ENCODE measurements around the gene CHI3L2.
"Not testable (repeated sequence)": the region's sequence is repeated elsewhere in the genome, so short reads cannot be mapped to it uniquely, and the experiment has no call there.

CHI3L2 gene

DNA sequence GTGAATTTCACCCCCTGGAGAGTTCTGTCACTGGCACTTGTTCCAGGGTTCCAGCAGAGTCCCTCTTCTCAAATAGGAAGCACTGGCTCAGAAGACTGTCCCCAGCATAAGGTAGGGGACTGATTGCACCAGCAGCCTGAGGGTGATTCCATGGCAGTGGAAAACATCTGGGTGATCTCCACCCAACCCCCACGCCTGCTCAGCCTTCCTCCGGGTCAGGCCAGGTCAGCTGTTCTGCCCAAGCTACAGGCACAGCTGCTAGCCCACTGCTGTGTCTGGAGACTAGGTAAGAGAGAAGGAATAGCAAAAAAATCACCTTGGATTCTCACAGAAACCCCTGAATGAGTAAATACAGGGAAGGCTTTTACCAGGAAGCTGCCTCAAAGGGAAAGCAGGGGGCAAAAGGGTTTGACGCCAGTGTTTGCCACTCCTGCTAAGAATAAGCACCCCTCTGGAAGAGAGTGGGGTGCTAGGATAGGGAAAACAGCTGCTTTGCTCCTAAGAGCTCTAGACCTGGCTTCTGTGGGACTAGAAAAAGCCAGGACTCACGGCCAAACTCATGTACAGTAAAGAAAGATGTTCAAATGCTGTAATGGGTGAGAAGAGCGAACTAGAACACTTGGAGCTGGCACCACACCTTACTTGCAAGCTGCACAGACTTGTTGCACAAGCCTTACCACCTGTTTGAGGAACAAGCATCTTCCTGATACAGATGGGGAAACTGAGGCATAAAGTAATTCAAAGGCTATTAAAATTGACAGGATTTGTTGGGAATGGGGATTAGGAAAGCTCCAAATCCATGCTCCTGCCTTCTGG, 26.0 kb upstream of the CHI3L2 start:
- DNase-seq (ENCODE audit: low read depth in 1 of 2, low spot score in 1 of 2): no peak

DNA sequence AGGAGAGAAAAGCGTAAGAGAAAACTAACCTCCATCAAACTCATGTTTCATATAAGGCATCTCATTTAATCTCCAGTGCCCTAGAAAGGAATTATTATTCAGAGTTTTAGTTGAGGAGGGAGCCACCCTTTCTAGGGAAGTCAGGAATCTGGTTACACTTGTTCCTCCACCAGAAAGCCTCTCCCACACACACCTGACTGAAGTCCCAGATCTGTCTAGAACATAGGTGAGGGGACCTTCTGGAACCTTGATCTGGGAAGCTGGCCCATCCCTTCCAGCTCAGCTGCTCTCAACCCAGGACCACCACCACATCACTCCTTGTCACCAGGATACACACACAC, 25.2 kb upstream of the CHI3L2 start:
- no peak for DNase-seq (ENCODE audit: low read depth in 1 of 2, low spot score in 1 of 2)

DNA sequence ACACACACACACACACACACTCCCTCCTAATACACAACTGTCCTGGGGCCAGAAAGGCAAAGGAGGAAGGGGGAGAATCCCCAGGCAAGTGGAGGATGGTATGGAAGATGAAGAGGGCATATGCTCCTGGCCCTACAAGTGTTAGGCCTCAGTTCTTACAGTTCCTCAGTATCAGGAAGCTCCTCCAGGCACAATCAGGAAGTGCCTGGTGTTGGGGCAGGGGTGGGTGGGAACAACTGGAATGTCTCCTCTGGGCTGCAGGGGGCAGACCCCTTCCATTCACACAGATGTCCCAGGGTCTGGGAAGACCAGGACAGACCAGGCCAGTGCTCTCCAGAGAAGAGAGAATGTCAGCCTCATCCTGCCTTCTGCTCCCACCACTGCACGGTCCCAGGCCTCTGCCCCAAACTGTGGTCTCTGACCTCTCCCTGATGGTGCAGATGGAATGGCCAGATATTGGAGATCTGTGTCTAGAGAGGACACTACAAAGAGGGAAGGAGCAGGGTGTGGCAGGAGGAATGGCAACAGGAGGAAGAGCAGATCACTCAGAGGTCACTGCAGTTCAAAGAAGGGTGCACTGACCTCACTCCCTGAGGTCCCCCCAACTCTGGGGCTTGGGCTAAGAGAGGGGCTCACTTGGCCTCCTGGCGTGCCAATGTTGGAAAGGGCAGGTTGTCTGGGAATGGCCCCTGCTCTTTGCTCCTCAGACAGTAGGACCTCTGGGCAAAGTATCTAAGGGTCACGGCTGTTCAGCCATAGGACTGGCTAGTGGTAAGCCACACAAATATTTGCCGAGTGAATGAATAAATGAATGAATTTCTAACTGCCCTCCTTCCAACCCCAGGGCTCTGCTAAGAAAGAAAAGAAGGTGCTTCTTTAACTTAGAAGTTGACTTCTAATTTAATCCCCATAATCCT, 24.5 kb upstream of the CHI3L2 start:
- DNase-seq (ENCODE audit: low read depth in 1 of 2, low spot score in 1 of 2): no peak

DNA sequence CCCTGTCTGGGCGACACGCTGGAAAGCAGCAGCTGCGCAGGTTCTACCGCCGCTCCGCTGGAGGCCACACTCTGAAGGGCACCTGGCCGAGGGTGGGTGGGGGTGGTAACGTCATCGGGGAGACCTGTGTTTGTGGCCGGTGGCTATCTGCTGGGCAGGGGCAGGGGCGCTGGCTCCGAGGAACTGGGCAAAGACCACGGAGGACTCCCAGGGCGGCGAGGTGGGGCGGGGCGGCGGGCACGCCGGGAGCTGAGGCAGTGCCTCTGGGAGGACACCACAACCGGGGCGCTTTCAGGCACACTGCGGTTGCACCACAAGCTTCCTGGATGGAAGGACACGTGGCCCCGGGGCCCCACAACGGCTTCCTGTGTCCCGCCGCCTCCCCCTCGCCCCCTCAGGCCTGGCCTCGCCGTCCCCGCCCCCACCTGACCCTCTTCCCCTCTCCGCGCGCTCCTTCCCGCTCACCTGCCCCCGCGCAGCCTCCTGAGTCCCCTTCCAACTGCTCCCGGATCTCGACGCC, 23.8 kb upstream of the CHI3L2 start:
- peak; percentile 76 to 77 for DNase-seq (ENCODE audit: low read depth in 1 of 2, low spot score in 1 of 2)

DNA sequence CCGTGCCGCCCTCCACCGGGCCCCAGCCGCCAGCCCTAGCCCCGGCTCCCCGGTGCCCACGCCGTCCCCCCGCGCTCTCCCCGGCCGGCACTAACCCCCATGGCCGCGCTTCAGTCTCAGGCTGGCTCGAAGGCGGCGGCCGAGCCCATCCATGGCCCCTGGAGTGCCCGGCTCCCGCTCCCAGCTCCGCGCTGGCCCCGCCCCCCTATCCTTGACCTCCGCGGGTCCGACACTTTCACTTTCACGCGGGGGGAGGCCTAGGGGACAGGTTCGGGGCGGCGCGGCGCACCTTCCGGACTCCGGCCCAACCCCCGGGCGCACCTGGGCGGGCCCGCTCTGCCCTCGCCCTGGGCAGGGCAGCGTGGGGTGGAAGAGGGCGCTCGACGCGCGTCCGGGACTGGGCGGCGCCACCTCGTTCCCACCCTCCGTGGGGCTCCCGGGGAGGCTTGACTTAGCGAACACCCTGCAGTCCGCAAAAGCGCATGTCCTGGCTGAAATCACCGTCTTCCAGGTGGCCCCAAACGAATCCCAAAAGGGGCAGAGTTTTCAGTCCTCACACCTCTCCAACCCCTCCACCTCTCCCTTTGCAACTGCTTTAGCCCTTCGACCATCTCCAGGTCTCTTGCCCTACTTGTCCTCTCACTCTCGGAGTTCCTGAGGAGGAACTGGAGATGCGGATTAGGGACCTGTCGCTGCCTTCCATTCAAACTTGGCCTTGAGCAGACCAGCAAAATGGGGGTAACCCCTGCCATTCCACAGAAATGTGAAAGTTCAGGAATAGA, 23.1 kb upstream of the CHI3L2 start:
- peak; percentile 53 to 62 for DNase-seq (ENCODE audit: low read depth in 1 of 2, low spot score in 1 of 2)

DNA sequence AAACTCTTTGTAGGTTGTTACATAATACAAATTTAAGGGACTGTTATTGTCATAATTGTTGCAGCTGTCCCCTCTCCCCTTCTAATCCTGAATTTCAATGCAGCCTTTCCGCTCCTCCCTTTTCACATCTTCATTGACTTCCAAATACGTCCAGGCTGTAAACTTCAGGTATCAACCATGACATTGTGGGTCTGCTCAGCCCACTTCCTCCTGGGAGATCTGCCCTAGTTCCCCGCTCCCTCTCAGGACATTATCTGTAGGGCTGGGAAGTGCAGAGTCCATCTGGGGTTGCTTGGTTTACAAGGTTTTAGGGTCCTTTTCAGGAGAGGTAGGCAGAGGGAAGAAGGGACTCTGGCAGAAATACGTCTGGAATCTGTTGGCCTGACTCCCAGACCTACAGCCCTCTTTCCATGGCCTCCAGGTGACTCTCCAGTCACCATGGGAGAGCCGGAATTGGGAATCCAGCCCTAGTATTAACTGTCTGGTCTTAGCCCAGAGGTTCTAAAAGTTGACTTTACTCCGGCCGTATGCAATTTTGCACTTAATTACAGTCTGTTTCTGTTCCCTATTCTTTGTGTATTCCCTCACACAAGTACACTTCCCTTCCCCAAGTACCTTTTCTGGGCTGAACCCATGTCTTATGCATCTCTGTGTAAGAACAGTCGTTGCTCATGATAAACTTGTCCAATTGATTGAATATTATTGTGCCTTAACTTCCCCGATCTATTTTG, 22.4 kb upstream of the CHI3L2 start:
- DNase-seq (ENCODE audit: low read depth in 1 of 2, low spot score in 1 of 2): no peak

DNA sequence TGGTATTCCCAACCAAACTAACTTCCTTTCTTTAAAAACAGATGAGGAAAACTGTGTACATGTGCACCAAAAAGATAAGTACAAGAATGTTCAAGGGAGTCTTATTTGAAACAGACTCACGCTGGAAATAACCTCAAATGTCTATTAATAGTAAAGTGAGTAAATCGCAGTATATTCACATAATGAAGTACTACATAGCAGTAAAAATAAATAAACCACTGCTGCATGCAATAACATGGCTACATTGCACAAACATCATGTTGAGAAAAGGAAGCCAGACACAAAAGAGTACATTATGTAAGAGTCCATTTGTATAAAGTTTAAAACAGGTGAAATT, 21.8 kb upstream of the CHI3L2 start:
- DNase-seq (ENCODE audit: low read depth in 1 of 2, low spot score in 1 of 2): no peak

DNA sequence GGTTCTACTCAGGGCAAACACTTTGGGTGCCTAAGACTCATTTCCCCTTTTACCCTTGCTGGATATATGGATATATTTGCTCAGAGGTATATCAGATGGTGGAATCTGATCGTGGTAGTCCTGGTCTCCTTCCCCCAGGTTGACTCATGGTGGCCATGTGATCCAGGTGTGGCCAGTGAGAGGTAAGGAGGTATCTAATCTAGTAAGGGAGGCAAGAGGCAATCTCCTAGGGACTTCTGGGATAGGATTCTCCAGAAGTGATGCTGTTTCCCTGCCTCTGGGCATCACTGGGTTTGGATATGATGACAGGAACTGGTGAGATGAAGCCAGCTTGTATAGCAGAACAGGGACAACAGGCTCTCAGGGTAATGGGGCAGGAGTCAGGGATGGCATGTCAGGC, 18.6 kb upstream of the CHI3L2 start:
- DNase-seq (ENCODE audit: low read depth in 1 of 2, low spot score in 1 of 2): no peak

DNA sequence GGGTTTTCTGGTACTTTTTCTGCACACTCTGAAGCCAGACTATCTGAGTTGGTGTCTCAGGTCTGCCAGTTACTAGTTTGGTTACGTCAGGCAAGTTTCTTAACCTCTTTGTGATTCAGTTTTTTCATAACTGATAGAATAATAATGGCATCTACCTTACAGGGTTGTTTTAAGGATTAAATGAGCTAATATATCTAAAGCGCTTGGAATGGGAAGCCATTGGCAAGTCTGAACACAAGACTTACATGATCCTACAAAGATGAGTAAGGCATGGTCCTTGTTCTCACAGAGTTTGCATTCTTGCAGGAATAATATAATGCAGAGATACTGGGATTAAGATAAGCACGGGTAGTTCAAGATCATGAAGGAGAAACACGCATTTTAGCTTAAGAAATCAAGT, 17.9 kb upstream of the CHI3L2 start:
- DNase-seq (ENCODE audit: low read depth in 1 of 2, low spot score in 1 of 2): no peak

DNA sequence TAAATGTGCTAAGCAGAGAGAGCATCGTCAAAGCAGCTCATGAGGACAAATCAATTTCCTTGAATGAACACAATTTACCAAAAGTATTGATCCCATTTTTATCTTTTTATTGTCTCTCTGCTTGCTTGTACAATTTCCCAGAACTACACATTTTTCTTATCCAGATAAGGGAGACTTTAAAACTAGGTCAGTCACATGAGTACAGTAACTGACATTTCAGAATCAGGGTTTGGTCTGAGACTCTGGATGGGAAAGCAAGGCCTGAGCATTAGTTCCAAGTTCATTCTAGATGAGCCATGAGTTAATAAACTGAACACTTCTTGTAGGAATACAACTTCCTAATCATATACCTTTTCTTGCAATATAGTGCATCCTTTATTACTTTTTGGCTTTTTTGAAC, 15.6 kb upstream of the CHI3L2 start:
- no peak for DNase-seq (ENCODE audit: low read depth in 1 of 2, low spot score in 1 of 2)

DNA sequence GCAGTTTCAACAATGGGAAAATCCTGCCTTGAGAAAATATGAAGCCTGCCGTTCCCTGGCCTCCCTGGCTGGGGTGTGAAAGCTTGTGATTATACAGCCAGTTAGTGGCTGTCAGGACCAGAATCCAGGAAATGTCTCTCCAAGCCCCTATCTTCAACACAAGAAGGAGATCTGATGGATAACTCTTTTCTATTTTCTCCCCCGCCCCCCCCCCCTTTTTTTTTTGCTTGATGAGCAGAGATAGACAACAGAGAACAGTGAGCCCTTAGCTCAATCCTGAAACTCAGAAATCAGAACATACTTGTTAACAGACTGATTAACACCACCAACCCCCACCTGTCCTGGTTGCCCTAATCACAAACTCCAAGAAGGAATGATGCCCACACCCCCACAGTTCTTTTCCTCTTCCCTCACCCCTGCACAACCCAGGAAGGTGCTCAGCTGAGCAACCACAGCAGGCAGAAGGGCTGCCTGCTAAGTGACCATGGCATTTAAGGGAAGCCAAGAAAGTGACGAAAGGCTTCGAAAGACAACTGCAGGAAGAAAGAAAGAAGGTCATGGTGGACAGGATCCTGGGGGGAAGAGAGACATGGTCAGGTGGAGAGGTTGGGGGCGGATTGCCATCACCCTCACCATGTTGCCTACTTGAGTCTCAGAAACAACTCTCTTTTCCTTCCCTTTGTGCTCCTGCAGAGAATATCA, 14.7 kb upstream of the CHI3L2 start:
- DNase-seq (ENCODE audit: low read depth in 1 of 2, low spot score in 1 of 2): no peak

DNA sequence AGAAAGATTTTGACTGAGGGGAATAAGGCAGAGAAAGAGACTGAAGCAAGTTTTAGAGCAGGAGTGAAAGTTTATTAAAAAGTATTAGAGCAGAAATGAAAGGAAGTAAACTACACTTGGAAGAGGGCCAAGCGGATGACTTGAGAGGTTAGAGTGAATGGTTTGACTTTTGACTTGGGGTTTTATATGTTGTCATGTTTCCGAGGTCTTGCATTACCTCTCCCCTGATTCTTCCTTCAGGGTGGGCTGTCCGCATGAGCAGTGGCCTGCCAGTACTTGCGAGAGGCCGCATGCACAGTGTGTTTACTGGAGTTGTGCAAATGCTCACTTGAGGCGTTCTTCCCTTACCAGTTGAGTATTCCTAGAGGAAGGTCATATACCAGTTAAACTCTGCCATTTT, 14.1 kb upstream of the CHI3L2 start:
- no peak for DNase-seq (ENCODE audit: low read depth in 1 of 2, low spot score in 1 of 2)

DNA sequence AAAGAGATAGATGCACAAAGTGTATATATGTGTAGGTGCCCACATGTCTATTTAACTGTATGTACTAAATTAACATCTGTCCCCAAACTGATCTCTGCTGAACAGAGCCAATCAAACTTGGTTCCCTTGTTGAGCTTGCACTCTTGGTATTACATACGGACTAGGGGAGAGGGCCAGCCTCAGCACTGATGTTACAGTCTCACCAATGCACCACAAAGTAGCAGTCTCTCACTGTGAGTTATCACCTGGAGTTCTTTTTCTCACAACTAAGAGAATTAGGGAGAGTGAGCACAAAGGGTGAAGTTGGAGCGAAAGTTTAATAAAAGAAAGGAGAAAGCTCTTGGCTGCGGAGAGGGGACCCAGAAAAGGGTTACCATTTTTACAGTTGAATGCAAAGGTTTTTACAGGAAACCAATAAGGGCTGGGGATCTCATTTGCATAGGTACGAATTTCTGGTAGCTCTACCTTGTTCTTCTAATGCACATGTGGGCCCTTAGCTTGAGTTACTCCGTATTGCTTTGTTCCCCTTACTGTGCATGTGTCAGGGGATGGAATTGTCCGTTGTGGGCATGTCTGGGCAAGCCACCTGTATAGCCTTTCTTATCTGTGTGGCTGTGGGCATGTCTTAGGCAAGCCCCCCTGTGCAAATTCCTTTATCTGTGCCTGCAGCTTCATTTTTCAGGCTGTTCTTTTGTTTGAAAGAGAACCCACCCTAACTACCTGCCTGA, 13.3 kb upstream of the CHI3L2 start:
- no peak for DNase-seq (ENCODE audit: low read depth in 1 of 2, low spot score in 1 of 2)

DNA sequence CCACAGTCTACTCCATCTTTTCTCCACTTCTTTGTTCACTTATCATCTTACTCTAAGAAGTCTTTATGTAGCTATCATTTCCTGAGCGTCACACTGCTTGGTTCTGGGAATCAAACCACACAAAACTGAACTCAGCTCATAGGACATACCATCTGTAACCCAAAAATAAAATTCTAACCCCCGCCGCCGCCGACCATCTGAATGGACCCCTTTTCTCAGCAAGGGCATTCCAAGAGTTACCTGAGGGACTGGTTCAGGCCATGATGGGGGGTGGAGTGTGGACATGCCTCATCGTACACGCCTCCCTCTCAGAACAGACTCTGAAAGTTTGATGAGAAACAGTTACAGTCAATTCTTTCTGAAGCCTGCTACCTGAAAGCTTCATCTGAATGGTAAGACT, 12.6 kb upstream of the CHI3L2 start:
- DNase-seq (ENCODE audit: low read depth in 1 of 2, low spot score in 1 of 2): no peak

DNA sequence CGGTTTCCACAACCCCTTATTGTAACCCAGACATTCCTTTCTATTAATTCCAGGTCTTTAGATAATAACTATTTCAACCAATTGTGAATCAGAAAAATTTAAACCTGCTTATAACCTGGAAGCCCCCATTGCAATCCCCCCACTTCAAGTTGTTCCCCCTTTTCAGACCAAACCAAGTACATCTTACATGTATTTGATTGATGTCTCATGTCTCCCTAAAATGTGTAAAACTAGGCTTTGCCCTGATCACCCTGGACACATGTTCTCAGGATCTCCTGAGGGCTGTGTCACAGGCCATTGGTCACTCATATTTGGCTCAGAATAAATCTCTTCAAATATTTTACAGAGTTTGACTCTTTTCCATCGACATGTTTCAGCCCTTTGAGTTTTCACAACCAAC, 12.2 kb upstream of the CHI3L2 start:
- DNase-seq (ENCODE audit: low read depth in 1 of 2, low spot score in 1 of 2): not testable (repeated sequence)

DNA sequence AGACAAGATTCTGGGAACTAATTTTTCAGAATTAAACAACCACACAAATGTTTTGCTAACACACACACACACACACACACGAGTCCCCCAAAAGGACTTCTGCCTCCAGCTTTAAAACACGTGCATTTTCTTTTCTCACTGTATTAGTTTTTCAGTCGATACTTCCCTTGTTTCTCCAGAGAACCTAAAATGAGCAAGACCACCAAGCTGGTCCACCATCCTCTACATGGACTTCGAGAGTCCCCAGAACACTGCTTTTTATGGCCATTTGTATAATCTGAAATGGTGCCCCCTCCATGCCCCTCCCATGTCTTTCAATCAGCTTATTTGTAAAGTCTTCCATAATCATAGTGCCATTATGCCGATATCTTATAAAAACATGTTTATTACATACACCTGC, 10.8 kb upstream of the CHI3L2 start:
- DNase-seq (ENCODE audit: low read depth in 1 of 2, low spot score in 1 of 2): no peak

DNA sequence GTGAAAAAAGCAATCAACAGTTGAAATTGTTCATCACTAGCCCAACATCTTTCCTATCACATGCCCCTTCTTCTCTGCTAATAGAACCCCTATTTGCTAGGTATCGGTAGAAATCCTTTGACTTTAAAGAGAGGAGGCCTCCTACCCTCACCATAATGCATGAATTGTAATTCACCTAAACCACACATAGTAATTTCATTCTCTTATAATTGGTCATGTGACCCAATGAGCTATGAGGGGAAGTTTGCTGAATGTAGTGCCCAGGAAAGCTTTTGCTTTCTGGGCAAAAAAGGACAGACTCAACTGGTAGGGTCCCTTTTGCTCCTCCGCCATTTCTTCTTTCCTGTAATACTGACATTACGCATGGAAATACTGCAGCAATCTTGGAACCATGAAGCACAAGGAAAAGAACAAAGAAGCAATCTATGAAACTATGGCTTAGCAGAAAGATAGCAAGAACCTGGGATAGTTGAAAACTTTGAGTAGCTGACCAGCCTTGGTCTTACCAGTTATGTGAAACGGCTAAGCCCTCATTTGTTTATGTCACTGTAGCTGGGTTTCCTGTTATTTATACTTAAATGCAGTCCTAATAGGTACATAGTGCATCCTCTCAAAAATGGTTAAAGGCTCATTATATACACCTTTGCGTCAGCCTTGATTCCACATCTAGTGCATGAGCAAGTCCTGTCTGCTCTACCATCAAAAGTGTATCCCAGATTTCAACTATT, 10.2 kb upstream of the CHI3L2 start:
- DNase-seq (ENCODE audit: low read depth in 1 of 2, low spot score in 1 of 2): no peak

DNA sequence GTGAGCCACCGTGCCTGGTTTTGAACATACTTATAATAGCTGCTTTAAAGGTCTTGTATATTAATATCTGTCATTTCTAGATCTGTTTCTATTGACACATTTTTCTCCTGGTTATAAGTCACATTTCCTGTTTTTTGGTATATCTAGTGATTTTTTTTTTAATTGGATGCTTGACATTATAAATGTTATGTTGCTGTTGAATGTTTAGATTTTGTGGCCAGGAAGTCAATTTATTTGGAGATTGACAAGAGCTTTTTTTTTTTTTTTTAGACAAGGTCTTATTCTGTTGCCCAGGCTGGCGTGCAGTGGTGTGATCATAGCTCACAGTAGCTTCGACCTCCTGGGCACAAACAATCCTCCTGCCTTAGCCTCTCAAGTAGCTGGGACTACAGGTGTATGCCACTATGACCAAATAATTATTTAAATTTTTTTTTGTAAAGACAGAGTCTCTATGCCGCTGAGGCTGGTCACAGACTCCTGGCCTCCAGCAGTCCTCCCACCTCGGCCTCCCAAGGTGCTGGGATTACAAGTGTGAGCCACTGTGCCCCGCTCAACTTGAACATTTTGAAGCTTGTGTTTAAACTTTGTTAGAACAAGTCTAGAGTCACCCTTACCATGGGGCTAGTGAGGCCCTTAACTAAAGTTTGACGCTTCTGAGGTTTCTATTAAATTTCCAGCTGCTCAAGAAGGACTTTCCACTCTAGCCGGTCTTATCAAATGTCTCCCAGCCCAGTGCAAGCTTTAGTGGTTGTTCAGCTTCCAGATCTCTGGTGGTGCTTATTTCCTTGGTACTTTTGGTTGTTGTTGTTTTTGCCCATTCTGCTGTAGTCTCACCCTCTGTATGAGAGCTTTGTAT, 8.6 kb upstream of the CHI3L2 start:
- no peak for DNase-seq (ENCODE audit: low read depth in 1 of 2, low spot score in 1 of 2)

Measured in activated T-helper 1 cell treated with anti-CD3 and anti-CD28 coated beads, Interleukin-2, amount 50 U/mL, for 16 hours (primary cell).